Measurements from ENCODE around the gene OR1E1.

DNA sequence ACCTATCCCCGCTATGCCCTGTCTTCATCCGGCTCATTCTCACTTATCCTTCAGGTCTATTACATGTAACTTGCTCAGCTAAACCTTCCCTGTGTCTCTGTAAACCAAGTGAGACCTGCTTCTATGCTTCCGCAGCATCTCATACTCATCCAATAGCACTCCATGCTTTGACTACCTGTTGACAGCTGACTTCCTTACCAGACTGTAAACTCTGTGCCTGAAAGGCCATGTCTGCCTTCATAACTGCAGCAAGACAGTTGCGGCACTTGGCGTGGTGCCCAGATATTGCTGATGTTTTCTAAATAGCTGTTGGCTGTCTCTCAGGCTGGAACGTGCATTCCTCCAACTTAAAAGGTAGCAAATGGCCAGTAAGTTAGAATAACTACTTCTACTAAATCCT, 1.8 kb upstream of the OR1E1 start:
- TF ChIP-seq, protein P1, sequence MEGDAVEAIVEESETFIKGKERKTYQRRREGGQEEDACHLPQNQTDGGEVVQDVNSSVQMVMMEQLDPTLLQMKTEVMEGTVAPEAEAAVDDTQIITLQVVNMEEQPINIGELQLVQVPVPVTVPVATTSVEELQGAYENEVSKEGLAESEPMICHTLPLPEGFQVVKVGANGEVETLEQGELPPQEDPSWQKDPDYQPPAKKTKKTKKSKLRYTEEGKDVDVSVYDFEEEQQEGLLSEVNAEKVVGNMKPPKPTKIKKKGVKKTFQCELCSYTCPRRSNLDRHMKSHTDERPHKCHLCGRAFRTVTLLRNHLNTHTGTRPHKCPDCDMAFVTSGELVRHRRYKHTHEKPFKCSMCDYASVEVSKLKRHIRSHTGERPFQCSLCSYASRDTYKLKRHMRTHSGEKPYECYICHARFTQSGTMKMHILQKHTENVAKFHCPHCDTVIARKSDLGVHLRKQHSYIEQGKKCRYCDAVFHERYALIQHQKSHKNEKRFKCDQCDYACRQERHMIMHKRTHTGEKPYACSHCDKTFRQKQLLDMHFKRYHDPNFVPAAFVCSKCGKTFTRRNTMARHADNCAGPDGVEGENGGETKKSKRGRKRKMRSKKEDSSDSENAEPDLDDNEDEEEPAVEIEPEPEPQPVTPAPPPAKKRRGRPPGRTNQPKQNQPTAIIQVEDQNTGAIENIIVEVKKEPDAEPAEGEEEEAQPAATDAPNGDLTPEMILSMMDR (IDR thresholded peaks at IDR 0.05 in 8 of 11, conservative IDR thresholded peaks at IDR 0.05 in 3 of 11), result no peak
- TF ChIP-seq POLR2AphosphoS5 (IDR thresholded peaks at IDR 0.05) (no peak), POLR2A (IDR thresholded peaks at IDR 0.05) (no peak)

Measured in spleen (tissue), 7 donors.